H1 (cell line): Measurements from ENCODE around the gene AKT1S1. TPM values are rescaled to one million over a fixed set of nuclear protein-coding genes. Genes with fewer than 3 reads are reported as not detected.

Experiments
- BRCA1 ChIP-seq: IDR thresholded peaks from 2 replicates; pipeline ENCODE4 v1.6.1; 2012; ENCODE audit warnings: low read depth, low read length, improper control_type of control experiment
- CEBPB ChIP-seq: IDR thresholded peaks from 2 replicates; pipeline ENCODE4 v1.6.1; 2012; ENCODE audit warnings: low read depth, low read length
- CHD7 ChIP-seq: fragments of 300-600 bp; sonication (generic); IDR thresholded peaks from 2 replicates; pipeline ENCODE4 v1.7.1; 2012; ENCODE audit warnings: low read length, moderate library complexity, mild to moderate bottlenecking, inconsistent platforms; ENCODE audit not compliant: insufficient replicate concordance
- EP300 ChIP-seq, 2 experiments: IDR thresholded peaks; 1 replicate in 1 of 2; 2 replicates in 1 of 2; pipeline ENCODE4 v1.6.1; 2011 to 2012; ENCODE audit warnings: low read depth in 2 of 2, low read length in 2 of 2, mild to moderate bottlenecking in 2 of 2, borderline replicate concordance in 1 of 2, inconsistent platforms in 1 of 2, moderate library complexity in 1 of 2
- KDM4A ChIP-seq: IDR thresholded peaks from one replicate; pipeline ENCODE4 v1.7.1; 2012; ENCODE audit warnings: low read depth, mild to moderate bottlenecking, moderate library complexity, low read length, inconsistent platforms; ENCODE audit not compliant: severe bottlenecking
- PHF8 ChIP-seq: fragments of 200-600 bp; sonication (generic); conservative IDR thresholded peaks from 2 replicates; pipeline ENCODE4 v1.7.1; 2012; ENCODE audit warnings: low read depth, mild to moderate bottlenecking, inconsistent platforms, low read length, moderate library complexity
- POLR2A ChIP-seq, 2 experiments: IDR thresholded peaks; 1 replicate in 1 of 2; 2 replicates in 1 of 2; pipeline ENCODE4 v1.6.1; 2011; ENCODE audit warnings: low read depth in 2 of 2, low read length in 2 of 2, mild to moderate bottlenecking in 2 of 2; ENCODE audit errors: control extremely low read depth in 1 of 2
- POU5F1 ChIP-seq: IDR thresholded peaks from 2 replicates; pipeline ENCODE4 v1.6.1; 2011; ENCODE audit warnings: low read depth, mild to moderate bottlenecking, low read length, moderate library complexity
- SP2 ChIP-seq: IDR thresholded peaks from 2 replicates; pipeline ENCODE4 v1.6.1; 2012; ENCODE audit warnings: mild to moderate bottlenecking, low read length, inconsistent platforms
- TAF1 ChIP-seq: IDR thresholded peaks from 2 replicates; pipeline ENCODE4 v1.6.1; 2011; ENCODE audit warnings: mild to moderate bottlenecking, low read depth, low read length
- TAF7 ChIP-seq: optimal IDR thresholded peaks from 2 replicates; pipeline ENCODE3; 2011; ENCODE audit warnings: low read depth, mild to moderate bottlenecking, inconsistent platforms, low read length, moderate library complexity, borderline replicate concordance
- TCF12 ChIP-seq: IDR thresholded peaks from 2 replicates; pipeline ENCODE4 v1.6.1; 2011; ENCODE audit warnings: low read depth, mild to moderate bottlenecking, low read length
- polyA plus RNA-seq, 7 experiments: library from polyadenylated mRNA; depleted of rRNA in 3 of 7; stranded (reverse) in 5 of 7; unstranded in 2 of 7; fragments of >200 nt in 5 of 7; fragments of 200-250 nt in 2 of 7; gene quantifications; 1 replicate in 5 of 7; 2 replicates in 1 of 7; 4 replicates in 1 of 7; pipeline versions ENCODE4 v1.2.1 to v1.2.3, GENCODE V29; 2011 to 2013; ENCODE audit warnings: missing spikeins in 2 of 7, mixed read lengths in 2 of 7
- total RNA-seq: library from RNA; stranded (reverse); fragmentation: NEBNext Ultra II Directional; extraction: Animal tissue kit (Norgen Biotek cat#: 25700); gene quantifications from 2 replicates; pipeline ENCODE4 v1.2.1, GENCODE V29; 2021

Gene AKT1S1
- total and polyA plus RNA-seq, 2 of the 8 experiments (the other 6 are each of a cell fraction or from before 2014, with no cell fraction given) = 40.7 to 45.9 TPM

GRCh38 chr19:49857838-49858087, 19.4 kb downstream of the AKT1S1 start (continued):
- no peak for TF ChIP-seq CHD7
- no peak for TF ChIP-seq PHF8
- TF ChIP-seq KDM4A = no peak
- no peak for TF ChIP-seq CEBPB
- TF ChIP-seq TCF12 = no peak
- TF ChIP-seq SP2 = no peak
- TF ChIP-seq TAF1 = no peak
- TF ChIP-seq POU5F1 = no peak
- no peak for TF ChIP-seq POLR2A (IDR thresholded peaks at IDR 0.05; ENCODE audit: control extremely low read depth in 1 of 2, low read depth in 2 of 2, low read length in 2 of 2)
- no peak for TF ChIP-seq TAF7
- TF ChIP-seq EP300 (IDR thresholded peaks at IDR 0.05; ENCODE audit: borderline replicate concordance in 1 of 2, low read depth in 2 of 2, low read length in 2 of 2) = no peak
- TF ChIP-seq BRCA1 = no peak
